MM.1S (cell line): ENCODE measurements around the gene NANP.
"Not testable (repeated sequence)": the region's sequence is repeated elsewhere in the genome, so short reads cannot be mapped to it uniquely, and the experiment has no call there.

Experiments
- DNase-seq: peaks from one replicate; pipeline ENCODE4 v3.0.0-alpha.2; 2015
- H2AFZ ChIP-seq: fragments of 300-600 bp; sonication (generic); 2 replicates; pipeline ENCODE4 v1.6.0; 2016; ENCODE audit warnings: antibody characterized with exemption, low read length
- H3F3A ChIP-seq: fragments of 300-600 bp; sonication (generic); 2 replicates; pipeline ENCODE4 v1.6.1; 2016; ENCODE audit warnings: mild to moderate bottlenecking, antibody characterized with exemption, low read length, moderate library complexity, mixed read lengths; ENCODE audit not compliant: insufficient read depth
- H3K27ac ChIP-seq: fragments of 300-600 bp; sonication (generic); 2 replicates; pipeline ENCODE4 v1.5.1; 2016; ENCODE audit warnings: mild to moderate bottlenecking, low read length
- H3K27me3 ChIP-seq: fragments of 300-600 bp; sonication (generic); replicated peaks from 2 replicates; pipeline ENCODE4 v1.6.0; 2016; ENCODE audit warnings: low read length; ENCODE audit not compliant: insufficient read depth
- H3K36me3 ChIP-seq: fragments of 300-600 bp; sonication (generic); replicated peaks from 2 replicates; pipeline ENCODE4 v1.6.1; 2016; ENCODE audit warnings: mild to moderate bottlenecking, low read length, mixed read lengths; ENCODE audit not compliant: insufficient read depth
- H3K4me1 ChIP-seq: fragments of 300-600 bp; sonication (generic); 2 replicates; pipeline ENCODE4 v1.6.1; 2016; ENCODE audit warnings: low read length, mixed read lengths
- H3K4me2 ChIP-seq: fragments of 300-600 bp; sonication (generic); 2 replicates; pipeline ENCODE4 v1.6.0; 2016; ENCODE audit warnings: low read depth, low read length
- H3K4me3 ChIP-seq: fragments of 300-600 bp; sonication (generic); 2 replicates; pipeline ENCODE4 v1.5.1; 2016; ENCODE audit warnings: low read length, mixed read lengths
- H3K79me2 ChIP-seq: fragments of 300-600 bp; sonication (generic); 2 replicates; pipeline ENCODE4 v1.6.1; 2016; ENCODE audit warnings: mixed run types, low read length, mixed read lengths
- H3K9ac ChIP-seq: fragments of 300-600 bp; sonication (generic); 2 replicates; pipeline ENCODE4 v1.6.1; 2016; ENCODE audit warnings: low read length, mixed read lengths
- H3K9me2 ChIP-seq: fragments of 300-600 bp; sonication (generic); replicated peaks from 2 replicates; pipeline ENCODE4 v1.6.1; 2016; ENCODE audit warnings: mild to moderate bottlenecking, low read length, mixed read lengths; ENCODE audit not compliant: insufficient read depth
- H3K9me3 ChIP-seq: fragments of 300-600 bp; sonication (generic); replicated peaks from 2 replicates; pipeline ENCODE4 v1.6.1; 2016; ENCODE audit warnings: mild to moderate bottlenecking, low read length, mixed read lengths; ENCODE audit not compliant: insufficient read depth
- H4K20me1 ChIP-seq: fragments of 300-600 bp; sonication (generic); 2 replicates; pipeline ENCODE4 v1.6.1; 2016; ENCODE audit warnings: mild to moderate bottlenecking, low read length, moderate library complexity, mixed read lengths; ENCODE audit not compliant: insufficient read depth
- CTCF ChIP-seq: fragments of 300-600 bp; sonication (generic); IDR thresholded peaks from 2 replicates; pipeline ENCODE4 v1.5.1; 2016; ENCODE audit warnings: antibody characterized with exemption, low read length, mixed read lengths
- EZH2 ChIP-seq: fragments of 300-600 bp; sonication (generic); optimal IDR thresholded peaks from 2 replicates; pipeline ENCODE3; 2017; ENCODE audit warnings: low read depth, mild to moderate bottlenecking, antibody characterized with exemption, low read length, mixed read lengths
- EZH2phosphoT487 ChIP-seq: fragments of 300-600 bp; sonication (generic); IDR thresholded peaks from 2 replicates; pipeline ENCODE4 v1.6.1; 2018; ENCODE audit warnings: antibody characterized with exemption, low read length

Gene NANP

GRCh38 chr20:25601659-25602058 is 22.2 kb downstream of the NANP start:
- Histone ChIP-seq H3K4me3 (no peak overlapping the region), H3K36me3 (no peaks in the 10 kb centered on the region), H4K20me1 (no peaks in the 10 kb centered on the region), H3K27ac (no peak overlapping the region), H3K9me2 (no peaks in the 10 kb centered on the region), H3F3A (no peaks in the 10 kb centered on the region), H3K9ac (no peak overlapping the region), H3K4me1 (no peaks in the 10 kb centered on the region), H2AFZ (no peak overlapping the region), H3K9me3 (no peaks in the 10 kb centered on the region), H3K27me3 (no peaks in the 10 kb centered on the region), H3K4me2 (no peak overlapping the region), H3K79me2 (no peaks in the 10 kb centered on the region)
- TF ChIP-seq EZH2 (no peak), EZH2phosphoT487 (no peak), CTCF (no peak)
- no peak for DNase-seq

- no peak overlapping the region for H3K27ac ChIP-seq
- no peak for DNase-seq
- no peaks in the 10 kb centered on the region for H4K20me1 ChIP-seq
- no peaks in the 10 kb centered on the region for H3F3A ChIP-seq
- H3K9me2 ChIP-seq = no peaks in the 10 kb centered on the region
- no peak overlapping the region for H3K4me2 ChIP-seq
- no peaks in the 10 kb centered on the region for H3K4me1 ChIP-seq
- H3K36me3 ChIP-seq = no peaks in the 10 kb centered on the region
- no peak overlapping the region for H3K9ac ChIP-seq
- H3K27me3 ChIP-seq = no peaks in the 10 kb centered on the region
- no peaks in the 10 kb centered on the region for H3K9me3 ChIP-seq
- H2AFZ ChIP-seq = no peak overlapping the region
- no peak overlapping the region for H3K4me3 ChIP-seq
- H3K79me2 ChIP-seq = no peaks in the 10 kb centered on the region
- TF ChIP-seq EZH2 (no peak), CTCF (no peak), EZH2phosphoT487 (no peak)
Measured at GRCh38 chr20:25600632-25601031, 23.2 kb downstream of the NANP start.

GRCh38 chr20:25592135-25592852 is 31.5 kb downstream of the NANP start:
- Histone ChIP-seq H3K79me2 (no peaks in the 10 kb centered on the region), H3K9ac (no peak overlapping the region), H3K4me2 (no peak overlapping the region), H3K9me3 (no peaks in the 10 kb centered on the region), H3K36me3 (no peaks in the 10 kb centered on the region), H2AFZ (no peak overlapping the region), H3F3A (no peaks in the 10 kb centered on the region), H3K9me2 (no peaks in the 10 kb centered on the region), H3K4me1 (no peaks in the 10 kb centered on the region), H4K20me1 (no peaks in the 10 kb centered on the region), H3K27me3 (no peaks in the 10 kb centered on the region), H3K27ac (no peak overlapping the region), H3K4me3 (no peak overlapping the region)
- TF ChIP-seq CTCF (no peak), EZH2 (no peak)
- no peak for DNase-seq

- H4K20me1 ChIP-seq, H3K27ac ChIP-seq, H3F3A ChIP-seq, H3K9me3 ChIP-seq, H3K79me2 ChIP-seq, H3K9ac ChIP-seq, DNase-seq, H3K4me3 ChIP-seq, H3K4me2 ChIP-seq, H2AFZ ChIP-seq, H3K9me2 ChIP-seq, H3K36me3 ChIP-seq, H3K4me1 ChIP-seq, H3K27me3 ChIP-seq: not testable (repeated sequence)
Measured at GRCh38 chr20:25590778-25591177, 33.0 kb downstream of the NANP start.
